Skeletal muscle satellite cell (primary cell): Measurements from ENCODE around the gene SNCAIP.

ENCODE experiments used
- H3K27me3 ChIP-seq: 2 replicates; pipeline ENCODE4 v1.7.0; 2013; ENCODE audit warnings: low read length; ENCODE audit not compliant: control insufficient read depth, insufficient read depth
- H3K36me3 ChIP-seq: 2 replicates; pipeline ENCODE4 v1.7.0; 2013; ENCODE audit warnings: mild to moderate bottlenecking, control low read depth, low read length; ENCODE audit not compliant: insufficient read depth
- H3K4me1 ChIP-seq: 2 replicates; pipeline ENCODE4 v1.7.0; 2013; ENCODE audit warnings: low read length; ENCODE audit not compliant: control insufficient read depth, insufficient read depth
- H3K4me2 ChIP-seq: 2 replicates; pipeline ENCODE4 v1.7.0; 2013; ENCODE audit warnings: mild to moderate bottlenecking, low read length
- H3K4me3 ChIP-seq: 2 replicates; pipeline ENCODE4 v1.7.0; 2013; ENCODE audit warnings: low read length
- H3K9ac ChIP-seq: 2 replicates; pipeline ENCODE4 v1.7.0; 2013; ENCODE audit warnings: mild to moderate bottlenecking, low read depth, low read length, moderate library complexity
- H3K9me3 ChIP-seq: replicated peaks from 2 replicates; pipeline ENCODE4 v1.7.0; 2013; ENCODE audit warnings: mild to moderate bottlenecking, control low read depth, low read length

Gene SNCAIP

GRCh38 chr5:122458278-122458872 lies 146.3 kb downstream of the SNCAIP start:
- Histone ChIP-seq H3K36me3 (no peaks in the 10 kb centered on the region), H3K9me3 (no peaks in the 10 kb centered on the region), H3K4me3 (no peak overlapping the region), H3K4me1 (no peaks in the 10 kb centered on the region), H3K4me2 (no peak overlapping the region), H3K27me3 (no peaks in the 10 kb centered on the region), H3K9ac (no peak overlapping the region)

- H3K27me3 ChIP-seq: no peaks in the 10 kb centered on the region
- H3K9ac ChIP-seq: no peak overlapping the region
- no peaks in the 10 kb centered on the region for H3K4me1 ChIP-seq
- H3K36me3 ChIP-seq: no peaks in the 10 kb centered on the region
- no peaks in the 10 kb centered on the region for H3K9me3 ChIP-seq
- no peak overlapping the region for H3K4me3 ChIP-seq
- H3K4me2 ChIP-seq: no peak overlapping the region
Observed at GRCh38 chr5:122462486-122462885, 150.4 kb downstream of the SNCAIP start.

GRCh38 chr5:122463221-122463620 lies 151.2 kb downstream of the SNCAIP start:
- Histone ChIP-seq H3K9me3 (no peaks in the 10 kb centered on the region), H3K36me3 (no peaks in the 10 kb centered on the region), H3K4me3 (no peak overlapping the region), H3K9ac (no peak overlapping the region), H3K4me2 (no peak overlapping the region), H3K27me3 (no peaks in the 10 kb centered on the region), H3K4me1 (no peaks in the 10 kb centered on the region)

GRCh38 chr5:122464191-122464590 lies 152.2 kb downstream of the SNCAIP start:
- Histone ChIP-seq H3K9ac (no peak overlapping the region), H3K4me2 (no peak overlapping the region), H3K27me3 (no peaks in the 10 kb centered on the region), H3K9me3 (no peaks in the 10 kb centered on the region), H3K4me3 (no peak overlapping the region), H3K4me1 (no peaks in the 10 kb centered on the region), H3K36me3 (no peaks in the 10 kb centered on the region)

GRCh38 chr5:122465031-122465577 lies 153.1 kb downstream of the SNCAIP start:
- H3K36me3 ChIP-seq: no peaks in the 10 kb centered on the region
- no peaks in the 10 kb centered on the region for H3K9me3 ChIP-seq
- H3K4me3 ChIP-seq: no peak overlapping the region
- no peak overlapping the region for H3K4me2 ChIP-seq
- no peak overlapping the region for H3K9ac ChIP-seq
- no peaks in the 10 kb centered on the region for H3K27me3 ChIP-seq
- no peaks in the 10 kb centered on the region for H3K4me1 ChIP-seq

- Histone ChIP-seq H3K9ac (no peak overlapping the region), H3K4me1 (no peaks in the 10 kb centered on the region), H3K9me3 (no peaks in the 10 kb centered on the region), H3K36me3 (no peaks in the 10 kb centered on the region), H3K4me3 (no peak overlapping the region), H3K4me2 (no peak overlapping the region), H3K27me3 (peaks cover 2% of the 10 kb centered on the region)
Observed at GRCh38 chr5:122465994-122466393, 154.0 kb downstream of the SNCAIP start.

- Histone ChIP-seq H3K9ac (no peak overlapping the region), H3K4me2 (no peak overlapping the region), H3K9me3 (no peaks in the 10 kb centered on the region), H3K4me3 (no peak overlapping the region), H3K36me3 (no peaks in the 10 kb centered on the region), H3K27me3 (peaks cover 5% of the 10 kb centered on the region), H3K4me1 (no peaks in the 10 kb centered on the region)
Observed at GRCh38 chr5:122468351-122469116, 156.5 kb downstream of the SNCAIP start.

GRCh38 chr5:122469384-122469919 lies 157.4 kb downstream of the SNCAIP start:
- Histone ChIP-seq H3K27me3 (peaks cover 5% of the 10 kb centered on the region), H3K4me2 (no peak overlapping the region), H3K9me3 (no peaks in the 10 kb centered on the region), H3K9ac (no peak overlapping the region), H3K36me3 (no peaks in the 10 kb centered on the region), H3K4me3 (no peak overlapping the region), H3K4me1 (no peaks in the 10 kb centered on the region)

- Histone ChIP-seq H3K9me3 (no peaks in the 10 kb centered on the region), H3K27me3 (peaks cover 5% of the 10 kb centered on the region), H3K4me1 (no peaks in the 10 kb centered on the region), H3K9ac (no peak overlapping the region), H3K4me3 (no peak overlapping the region), H3K4me2 (no peak overlapping the region), H3K36me3 (no peaks in the 10 kb centered on the region)
Observed at GRCh38 chr5:122470365-122470764, 158.3 kb downstream of the SNCAIP start.

- no peak overlapping the region for H3K4me3 ChIP-seq
- H3K9me3 ChIP-seq: no peaks in the 10 kb centered on the region
- peaks cover 5% of the 10 kb centered on the region for H3K27me3 ChIP-seq
- H3K4me1 ChIP-seq: no peaks in the 10 kb centered on the region
- no peak overlapping the region for H3K9ac ChIP-seq
- H3K4me2 ChIP-seq: no peak overlapping the region
- no peaks in the 10 kb centered on the region for H3K36me3 ChIP-seq
Observed at GRCh38 chr5:122471031-122471751, 159.2 kb downstream of the SNCAIP start.

- Histone ChIP-seq H3K4me2 (no peak overlapping the region), H3K9ac (no peak overlapping the region), H3K9me3 (no peaks in the 10 kb centered on the region), H3K36me3 (no peaks in the 10 kb centered on the region), H3K4me1 (no peaks in the 10 kb centered on the region), H3K4me3 (no peak overlapping the region), H3K27me3 (peaks cover 5% of the 10 kb centered on the region)
Observed at GRCh38 chr5:122471752-122472061, 159.7 kb downstream of the SNCAIP start.
